ENCODE measurements around the gene EN1.

The EN1 gene

GRCh38 chr2:118881490-118882129, 34.2 kb upstream of the EN1 start:
- POLR2A ChIA-PET = interaction anchor here (1.2 kb wide), 1 partner anchor 485 kb away, joined by 3 read pairs; the partner anchor contains the start of genes C2orf76 and DBI
- CTCF ChIA-PET = interaction anchor here (0.6 to 2.0 kb wide), 13 partner anchors 10 to 1187 kb away, joined by 3 to 18 read pairs (median 3); no protein-coding TSS in a partner anchor
- TF ChIP-seq PKNOX1 (IDR thresholded peaks at IDR 0.05) (no peak), BHLHE40 (IDR thresholded peaks at IDR 0.05; ENCODE audit: borderline replicate concordance) (no peak), NFRKB (IDR thresholded peaks at IDR 0.05) (no peak), SUZ12 (IDR thresholded peaks at IDR 0.05) (no peak), LEF1 (IDR thresholded peaks at IDR 0.05; ENCODE audit: borderline replicate concordance) (no peak), ZNF384 (IDR thresholded peaks at IDR 0.05) (no peak), TARDBP (IDR thresholded peaks at IDR 0.05) (no peak), ARNT (IDR thresholded peaks at IDR 0.05) (no peak), L3MBTL2 (conservative IDR thresholded peaks at IDR 0.05) (no peak), FOXA1 (IDR thresholded peaks at IDR 0.05) (no peak), FOXM1 (IDR thresholded peaks at IDR 0.05; ENCODE audit: borderline replicate concordance) (no peak), FOXK2 (IDR thresholded peaks at IDR 0.05) (no peak), HDGF (IDR thresholded peaks at IDR 0.05; ENCODE audit: borderline replicate concordance) (no peak)
- DNase-seq (ENCODE audit: extremely low spot score) = peak; percentile 66

GRCh38 chr2:118880501-118880900, 33.1 kb upstream of the EN1 start:
- ChIA-PET CTCF (interaction anchor here (0.5 to 2.0 kb wide), 2 partner anchors 10 to 515 kb away, joined by 4 to 18 read pairs; no protein-coding TSS in a partner anchor), POLR2A (no interaction called here)
- TF ChIP-seq FOXA1 (IDR thresholded peaks at IDR 0.05) = no peak
- TF ChIP-seq FOXK2 (IDR thresholded peaks at IDR 0.05) = no peak
- TF ChIP-seq PKNOX1 (IDR thresholded peaks at IDR 0.05) = no peak
- no peak for TF ChIP-seq ARNT (IDR thresholded peaks at IDR 0.05)
- no peak for TF ChIP-seq SUZ12 (IDR thresholded peaks at IDR 0.05)
- TF ChIP-seq FOXM1 (IDR thresholded peaks at IDR 0.05; ENCODE audit: borderline replicate concordance) = no peak
- TF ChIP-seq ELF4 (IDR thresholded peaks at IDR 0.05) = no peak
- TF ChIP-seq SP1 (IDR thresholded peaks at IDR 0.05) = no peak
- no peak for TF ChIP-seq LEF1 (IDR thresholded peaks at IDR 0.05; ENCODE audit: borderline replicate concordance)
- TF ChIP-seq TARDBP (IDR thresholded peaks at IDR 0.05) = no peak
- TF ChIP-seq BHLHE40 (IDR thresholded peaks at IDR 0.05; ENCODE audit: borderline replicate concordance) = no peak
- no peak for TF ChIP-seq ZNF384 (IDR thresholded peaks at IDR 0.05)
- no peak for TF ChIP-seq HDGF (IDR thresholded peaks at IDR 0.05; ENCODE audit: borderline replicate concordance)
- TF ChIP-seq CTBP1 (IDR thresholded peaks at IDR 0.05; ENCODE audit: borderline replicate concordance) = no peak
- no peak for TF ChIP-seq NFRKB (IDR thresholded peaks at IDR 0.05)
- no peak for TF ChIP-seq L3MBTL2 (conservative IDR thresholded peaks at IDR 0.05)
- DNase-seq (ENCODE audit: extremely low spot score) = no peak

- DNase-seq (ENCODE audit: extremely low spot score) = no peak
Measured at GRCh38 chr2:118878531-118879149, 31.2 kb upstream of the EN1 start.

GRCh38 chr2:118875318-118875717, 27.9 kb upstream of the EN1 start:
- POLR2A ChIA-PET = no interaction called here
- CTCF ChIA-PET = no interaction called here
- no peak for DNase-seq (ENCODE audit: extremely low spot score)
- TF ChIP-seq NFRKB (IDR thresholded peaks at IDR 0.05) (no peak), FOXM1 (IDR thresholded peaks at IDR 0.05; ENCODE audit: borderline replicate concordance) (no peak), FOXA1 (IDR thresholded peaks at IDR 0.05) (no peak), FOXK2 (IDR thresholded peaks at IDR 0.05) (no peak)

More at GRCh38 chr2:118878531-118879149, 31.2 kb upstream of the EN1 start:
- POLR2A ChIA-PET = no interaction called here
- CTCF ChIA-PET = no interaction called here
- TF ChIP-seq L3MBTL2 (conservative IDR thresholded peaks at IDR 0.05) = no peak
- no peak for TF ChIP-seq LEF1 (IDR thresholded peaks at IDR 0.05; ENCODE audit: borderline replicate concordance)
- TF ChIP-seq ARNT (IDR thresholded peaks at IDR 0.05) = no peak
- TF ChIP-seq NFRKB (IDR thresholded peaks at IDR 0.05) = no peak
- TF ChIP-seq BHLHE40 (IDR thresholded peaks at IDR 0.05; ENCODE audit: borderline replicate concordance) = no peak
- no peak for TF ChIP-seq HDGF (IDR thresholded peaks at IDR 0.05; ENCODE audit: borderline replicate concordance)

GRCh38 chr2:118874324-118874723, 26.9 kb upstream of the EN1 start:
- CTCF ChIA-PET = interaction anchor here (1.1 kb wide), 1 partner anchor 8 kb away, joined by 5 read pairs; no protein-coding TSS in a partner anchor
- DNase-seq (ENCODE audit: extremely low spot score) = no peak
- POLR2A ChIA-PET = no interaction called here
- no peak for TF ChIP-seq HDGF (IDR thresholded peaks at IDR 0.05; ENCODE audit: borderline replicate concordance)
- no peak for TF ChIP-seq ZNF384 (IDR thresholded peaks at IDR 0.05)
- no peak for TF ChIP-seq L3MBTL2 (conservative IDR thresholded peaks at IDR 0.05)
- no peak for TF ChIP-seq SP1 (IDR thresholded peaks at IDR 0.05)
- no peak for TF ChIP-seq CTBP1 (IDR thresholded peaks at IDR 0.05; ENCODE audit: borderline replicate concordance)
- TF ChIP-seq FOXK2 (IDR thresholded peaks at IDR 0.05) = no peak
- TF ChIP-seq ELF4 (IDR thresholded peaks at IDR 0.05) = no peak
- TF ChIP-seq SUZ12 (IDR thresholded peaks at IDR 0.05) = no peak
- TF ChIP-seq BHLHE40 (IDR thresholded peaks at IDR 0.05; ENCODE audit: borderline replicate concordance) = no peak
- no peak for TF ChIP-seq TARDBP (IDR thresholded peaks at IDR 0.05)
- TF ChIP-seq FOXA1 (IDR thresholded peaks at IDR 0.05) = no peak
- TF ChIP-seq PKNOX1 (IDR thresholded peaks at IDR 0.05) = no peak
- TF ChIP-seq ARNT (IDR thresholded peaks at IDR 0.05) = no peak

- peak; percentile 60 for DNase-seq (ENCODE audit: extremely low spot score)
- TF ChIP-seq BHLHE40 (IDR thresholded peaks at IDR 0.05; ENCODE audit: borderline replicate concordance) (no peak), CTBP1 (IDR thresholded peaks at IDR 0.05; ENCODE audit: borderline replicate concordance) (no peak), L3MBTL2 (conservative IDR thresholded peaks at IDR 0.05) (no peak), PKNOX1 (IDR thresholded peaks at IDR 0.05) (no peak), ZNF384 (IDR thresholded peaks at IDR 0.05) (no peak), LEF1 (IDR thresholded peaks at IDR 0.05; ENCODE audit: borderline replicate concordance) (no peak), SUZ12 (IDR thresholded peaks at IDR 0.05) (no peak), FOXA1 (IDR thresholded peaks at IDR 0.05) (no peak), NFRKB (IDR thresholded peaks at IDR 0.05) (no peak), HDGF (IDR thresholded peaks at IDR 0.05; ENCODE audit: borderline replicate concordance) (no peak), FOXK2 (IDR thresholded peaks at IDR 0.05) (no peak), TARDBP (IDR thresholded peaks at IDR 0.05) (no peak), SP1 (IDR thresholded peaks at IDR 0.05) (no peak), ELF4 (IDR thresholded peaks at IDR 0.05) (no peak), FOXM1 (IDR thresholded peaks at IDR 0.05; ENCODE audit: borderline replicate concordance) (no peak)
- POLR2A ChIA-PET = no interaction called here
- CTCF ChIA-PET = interaction anchor here (1.4 kb wide), 1 partner anchor 644 kb away, joined by 4 read pairs; no protein-coding TSS in a partner anchor
Measured at GRCh38 chr2:118865106-118865505, 17.7 kb upstream of the EN1 start.
